HepG2 (cell line): Measurements from ENCODE around the gene EPDR1. TPM values are rescaled to one million over a fixed set of nuclear protein-coding genes. Genes with fewer than 3 reads are reported as not detected.

Experiments
- DMTF1 ChIP-seq: sonication (generic); formaldehyde crosslinking; IDR thresholded peaks from 2 replicates; pipeline ENCODE4 v1.4.0; 2020; ENCODE audit warnings: mild to moderate bottlenecking, missing genetic modification reagents
- ETV6 ChIP-seq: sonication (generic); formaldehyde crosslinking; conservative IDR thresholded peaks from 2 replicates; pipeline ENCODE4 v1.4.0; 2020; ENCODE audit warnings: missing genetic modification reagents
- GATAD1 ChIP-seq: IDR thresholded peaks from 2 replicates; pipeline ENCODE4 v1.6.1; 2016; ENCODE audit warnings: missing genetic modification reagents, missing compliant biosample characterization
- HIC2 ChIP-seq: sonication (generic); formaldehyde crosslinking; IDR thresholded peaks from 2 replicates; pipeline ENCODE4 v1.9.0; 2022; ENCODE audit warnings: low read depth, missing genetic modification reagents
- MATR3 ChIP-seq: sonication (generic); formaldehyde crosslinking; IDR thresholded peaks from 2 replicates; pipeline ENCODE4 v1.4.0; 2020; ENCODE audit warnings: missing genetic modification reagents
- PRDM15 ChIP-seq: sonication (generic); formaldehyde crosslinking; IDR thresholded peaks from 2 replicates; pipeline ENCODE4 v1.4.0; 2020; ENCODE audit warnings: missing genetic modification reagents
- RBM39 ChIP-seq: fragments of 200-400 bp; formaldehyde crosslinking; IDR thresholded peaks from one replicate; pipeline ENCODE4 v1.6.1; 2018; ENCODE audit warnings: antibody characterized with exemption, mild to moderate bottlenecking, low read depth, low read length; ENCODE audit not compliant: poor library complexity, severe bottlenecking
- SMAD1 ChIP-seq: sonication (generic); formaldehyde crosslinking; IDR thresholded peaks from 2 replicates; pipeline ENCODE4 v1.4.0; 2020; ENCODE audit warnings: missing genetic modification reagents, low read depth, mild to moderate bottlenecking, borderline replicate concordance
- SOX6 ChIP-seq, 2 experiments: fragments of 450-650 bp in 1 of 2; sonication (generic) in 1 of 2; formaldehyde crosslinking in 1 of 2; IDR thresholded peaks; 2 replicates each; pipeline versions ENCODE4 v1.4.0 to v1.6.1; 2017 to 2020; ENCODE audit warnings: antibody characterized with exemption in 1 of 2, mild to moderate bottlenecking in 1 of 2, missing genetic modification reagents in 1 of 2
- ZNF121 ChIP-seq: sonication (generic); formaldehyde crosslinking; IDR thresholded peaks from 2 replicates; pipeline ENCODE4 v1.5.0; 2020; ENCODE audit warnings: mild to moderate bottlenecking, missing genetic modification reagents
- ZNF780A ChIP-seq: sonication (generic); formaldehyde crosslinking; IDR thresholded peaks from 2 replicates; pipeline ENCODE4 v1.8.0; 2022; ENCODE audit warnings: mild to moderate bottlenecking, missing genetic modification reagents, moderate library complexity
- polyA plus RNA-seq, 8 experiments: library from polyadenylated mRNA; depleted of rRNA in 3 of 8; stranded (reverse) in 7 of 8; unstranded in 1 of 8; fragments of >200 nt; fragmentation: Illumina TruSeq in 4 of 8; extraction: Trizol in 4 of 8; gene quantifications; 2 replicates each; pipeline versions ENCODE4 v1.2.1 to v1.2.3, GENCODE V29; 2011 to 2016; ENCODE audit warnings: low read depth in 4 of 8, missing spikeins in 1 of 8, mixed read lengths in 1 of 8; ENCODE audit not compliant: insufficient read depth in 1 of 8
- total RNA-seq, 5 experiments: library from RNA; depleted of rRNA; stranded (reverse); fragments of >200 nt; fragmentation: Illumina TruSeq; extraction: Trizol; gene quantifications; 2 replicates each; pipeline ENCODE4 v1.2.3, GENCODE V29; 2016; ENCODE audit warnings: low read depth in 1 of 5
- TF ChIP-seq, protein P1 (sequence below), 2 experiments: fragments of 450-650 bp in 1 of 2; sonication (generic) in 1 of 2; formaldehyde crosslinking; IDR thresholded peaks; 2 replicates each; pipeline versions ENCODE4 v1.5.0 to v1.8.0; 2020 to 2022; ENCODE audit warnings: mild to moderate bottlenecking in 1 of 2, missing genetic modification reagents in 1 of 2
- TF ChIP-seq, protein P2 (sequence below): sonication (generic); formaldehyde crosslinking; IDR thresholded peaks from 2 replicates; pipeline ENCODE4 v1.5.1; 2020; ENCODE audit warnings: missing genetic modification reagents, mild to moderate bottlenecking, borderline replicate concordance

EPDR1 gene
- total and polyA plus RNA-seq, 2 of the 13 experiments (the other 11 are each of a cell fraction or from before 2014, with no cell fraction given) = 38.3 to 50.2 TPM

- TF ChIP-seq DMTF1 (CRISPR knock-in tag) (no peak), SMAD1 (CRISPR knock-in tag) (no peak), RBM39 (no peak), ZNF121 (CRISPR knock-in tag) (no peak), PRDM15 (CRISPR knock-in tag) (peak; percentile 27; the same call in 1 of the 2 replicates), ZNF780A (no peak), SOX6 (IDR thresholded peaks at IDR 0.05) (no peak), SOX6 (CRISPR knock-in tag; IDR thresholded peaks at IDR 0.05) (peak; percentile 51; the same call in 1 of the 2 replicates), ETV6 (CRISPR knock-in tag) (no peak), GATAD1 (CRISPR knock-in tag) (0 out of 2 replicates have a peak, but pooled peaks have one; percentile 12), HIC2 (CRISPR knock-in tag) (peak; percentile 50; the same call in 1 of the 2 replicates), MATR3 (CRISPR knock-in tag) (no peak)
- TF ChIP-seq, protein P1, sequence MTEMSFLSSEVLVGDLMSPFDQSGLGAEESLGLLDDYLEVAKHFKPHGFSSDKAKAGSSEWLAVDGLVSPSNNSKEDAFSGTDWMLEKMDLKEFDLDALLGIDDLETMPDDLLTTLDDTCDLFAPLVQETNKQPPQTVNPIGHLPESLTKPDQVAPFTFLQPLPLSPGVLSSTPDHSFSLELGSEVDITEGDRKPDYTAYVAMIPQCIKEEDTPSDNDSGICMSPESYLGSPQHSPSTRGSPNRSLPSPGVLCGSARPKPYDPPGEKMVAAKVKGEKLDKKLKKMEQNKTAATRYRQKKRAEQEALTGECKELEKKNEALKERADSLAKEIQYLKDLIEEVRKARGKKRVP (CRISPR knock-in tag; IDR thresholded peaks at IDR 0.05) = peak in 1 of 2 experiments; percentile 38; a peak in 1 of 4 replicates
- TF ChIP-seq, protein P2, sequence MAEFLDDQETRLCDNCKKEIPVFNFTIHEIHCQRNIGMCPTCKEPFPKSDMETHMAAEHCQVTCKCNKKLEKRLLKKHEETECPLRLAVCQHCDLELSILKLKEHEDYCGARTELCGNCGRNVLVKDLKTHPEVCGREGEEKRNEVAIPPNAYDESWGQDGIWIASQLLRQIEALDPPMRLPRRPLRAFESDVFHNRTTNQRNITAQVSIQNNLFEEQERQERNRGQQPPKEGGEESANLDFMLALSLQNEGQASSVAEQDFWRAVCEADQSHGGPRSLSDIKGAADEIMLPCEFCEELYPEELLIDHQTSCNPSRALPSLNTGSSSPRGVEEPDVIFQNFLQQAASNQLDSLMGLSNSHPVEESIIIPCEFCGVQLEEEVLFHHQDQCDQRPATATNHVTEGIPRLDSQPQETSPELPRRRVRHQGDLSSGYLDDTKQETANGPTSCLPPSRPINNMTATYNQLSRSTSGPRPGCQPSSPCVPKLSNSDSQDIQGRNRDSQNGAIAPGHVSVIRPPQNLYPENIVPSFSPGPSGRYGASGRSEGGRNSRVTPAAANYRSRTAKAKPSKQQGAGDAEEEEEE = no peak
Measured at GRCh38 chr7:37916673-37917660, 3.5 kb upstream of the EPDR1 start, which contains the start of gene SFRP4 (continued).
